ENCODE measurements around the gene FIBCD1. TPM values are rescaled to one million over a fixed set of nuclear protein-coding genes. Genes with fewer than 3 reads are reported as not detected.
A peak's percentile ranks its signal among the peaks of the same experiment; 100 is the strongest.

FIBCD1 gene
- total and polyA plus RNA-seq, 4 donors = 0.97 to 7.7 (median 4.1) TPM

GRCh38 chr9:130943777-130944176 lies 4.7 kb upstream of the FIBCD1 start:
- Histone ChIP-seq H3K9ac (ENCODE audit: insufficient read depth in 1 of 2, low read length in 2 of 2) (no peak overlapping the region), H3K27me3 (ENCODE audit: control insufficient read depth in 3 of 3, insufficient read depth in 3 of 3, low read length in 2 of 3) (peaks cover 10 to 42% (median 11%) of the 10 kb centered on the region in 3 donors), H3K36me3 (ENCODE audit: control insufficient read depth in 4 of 4, insufficient read depth in 4 of 4, low read length in 4 of 4) (no peaks in the 10 kb centered on the region), H3K4me1 (ENCODE audit: control insufficient read depth in 5 of 5, insufficient read depth in 5 of 5, low read length in 5 of 5) (peaks cover 0 to 3% (median 0%) of the 10 kb centered on the region in 5 donors), H3K27ac (ENCODE audit: low read depth in 1 of 2, low read length in 1 of 2) (no peak overlapping the region), H3K9me3 (ENCODE audit: control insufficient read depth in 4 of 4, insufficient read depth in 3 of 4, low read length in 3 of 4) (no peaks in the 10 kb centered on the region), H3K4me3 (no peak overlapping the region)
- peak in 1 of 3 donors; percentile 36 for DNase-seq
- no peak for ATAC-seq (ENCODE audit: insufficient read depth, low FRiP score)
- TF ChIP-seq, protein P1, sequence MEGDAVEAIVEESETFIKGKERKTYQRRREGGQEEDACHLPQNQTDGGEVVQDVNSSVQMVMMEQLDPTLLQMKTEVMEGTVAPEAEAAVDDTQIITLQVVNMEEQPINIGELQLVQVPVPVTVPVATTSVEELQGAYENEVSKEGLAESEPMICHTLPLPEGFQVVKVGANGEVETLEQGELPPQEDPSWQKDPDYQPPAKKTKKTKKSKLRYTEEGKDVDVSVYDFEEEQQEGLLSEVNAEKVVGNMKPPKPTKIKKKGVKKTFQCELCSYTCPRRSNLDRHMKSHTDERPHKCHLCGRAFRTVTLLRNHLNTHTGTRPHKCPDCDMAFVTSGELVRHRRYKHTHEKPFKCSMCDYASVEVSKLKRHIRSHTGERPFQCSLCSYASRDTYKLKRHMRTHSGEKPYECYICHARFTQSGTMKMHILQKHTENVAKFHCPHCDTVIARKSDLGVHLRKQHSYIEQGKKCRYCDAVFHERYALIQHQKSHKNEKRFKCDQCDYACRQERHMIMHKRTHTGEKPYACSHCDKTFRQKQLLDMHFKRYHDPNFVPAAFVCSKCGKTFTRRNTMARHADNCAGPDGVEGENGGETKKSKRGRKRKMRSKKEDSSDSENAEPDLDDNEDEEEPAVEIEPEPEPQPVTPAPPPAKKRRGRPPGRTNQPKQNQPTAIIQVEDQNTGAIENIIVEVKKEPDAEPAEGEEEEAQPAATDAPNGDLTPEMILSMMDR (IDR thresholded peaks at IDR 0.05; ENCODE audit: control extremely low read depth, extremely low read depth) = no peak
- 40 to 57% methylated on average over 14 of the region's 14 CpGs for WGBS, 2 donors

GRCh38 chr9:130943221-130943620 lies 4.2 kb upstream of the FIBCD1 start:
- no peaks in the 10 kb centered on the region for H3K9me3 ChIP-seq (ENCODE audit: control insufficient read depth in 4 of 4, insufficient read depth in 3 of 4, low read length in 3 of 4)
- H3K36me3 ChIP-seq (ENCODE audit: control insufficient read depth in 4 of 4, insufficient read depth in 4 of 4, low read length in 4 of 4) = no peaks in the 10 kb centered on the region
- TF ChIP-seq, protein P1 (IDR thresholded peaks at IDR 0.05; ENCODE audit: control extremely low read depth, extremely low read depth) = no peak
- H3K4me3 ChIP-seq = no peak overlapping the region
- DNase-seq = no peak
- H3K27ac ChIP-seq (ENCODE audit: low read depth in 1 of 2, low read length in 1 of 2) = no peak overlapping the region
- peaks cover 10 to 43% (median 11%) of the 10 kb centered on the region in 3 donors for H3K27me3 ChIP-seq (ENCODE audit: control insufficient read depth in 3 of 3, insufficient read depth in 3 of 3, low read length in 2 of 3)
- ATAC-seq (ENCODE audit: insufficient read depth, low FRiP score) = no peak
- no peak overlapping the region for H3K9ac ChIP-seq (ENCODE audit: insufficient read depth in 1 of 2, low read length in 2 of 2)
- 56 to 72% methylated on average over 13 of the region's 13 CpGs for WGBS, 2 donors
- peaks cover 0 to 5% (median 0%) of the 10 kb centered on the region in 5 donors for H3K4me1 ChIP-seq (ENCODE audit: control insufficient read depth in 5 of 5, insufficient read depth in 5 of 5, low read length in 5 of 5)

DNA sequence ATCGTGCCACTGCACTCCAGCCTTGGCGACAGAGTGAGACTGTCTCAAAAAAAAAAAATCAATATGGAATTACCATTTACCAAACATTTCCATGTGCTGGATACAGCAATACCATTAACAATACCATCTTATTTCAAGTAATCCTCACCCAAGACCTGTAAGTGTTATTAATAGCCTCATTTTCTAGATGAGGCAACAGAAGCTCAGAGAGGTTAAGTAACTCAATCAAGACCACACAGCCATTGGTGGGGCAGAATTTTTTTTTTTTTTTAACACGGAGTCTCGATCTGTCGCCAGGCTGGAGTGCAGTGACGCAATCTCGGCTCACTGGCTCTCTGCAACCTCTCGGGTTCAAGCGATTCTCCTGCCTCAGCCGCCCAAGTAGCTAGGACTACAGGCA lies 3.6 kb upstream of the FIBCD1 start:
- no peak overlapping the region for H3K4me3 ChIP-seq
- ATAC-seq (ENCODE audit: insufficient read depth, low FRiP score) = no peak

More for the DNA sequence above, 3.6 kb upstream of the FIBCD1 start:
- DNase-seq = no peak
- 69 to 73% methylated on average over 10 of the region's 10 CpGs for WGBS, 2 donors
- Histone ChIP-seq H3K9me3 (ENCODE audit: control insufficient read depth in 4 of 4, insufficient read depth in 3 of 4, low read length in 3 of 4) (no peaks in the 10 kb centered on the region), H3K27me3 (ENCODE audit: control insufficient read depth in 3 of 3, insufficient read depth in 3 of 3, low read length in 2 of 3) (peaks cover 11 to 45% (median 15%) of the 10 kb centered on the region in 3 donors), H3K4me1 (ENCODE audit: control insufficient read depth in 5 of 5, insufficient read depth in 5 of 5, low read length in 5 of 5) (peaks cover 0 to 7% (median 0%) of the 10 kb centered on the region in 5 donors), H3K36me3 (ENCODE audit: control insufficient read depth in 4 of 4, insufficient read depth in 4 of 4, low read length in 4 of 4) (no peaks in the 10 kb centered on the region), H3K27ac (ENCODE audit: low read depth in 1 of 2, low read length in 1 of 2) (no peak overlapping the region), H3K9ac (ENCODE audit: insufficient read depth in 1 of 2, low read length in 2 of 2) (no peak overlapping the region)
- TF ChIP-seq, protein P1 (IDR thresholded peaks at IDR 0.05; ENCODE audit: control extremely low read depth, extremely low read depth) = no peak

All from lung (tissue), 12 donors.